ENCODE results near the gene DDAH1. TPM values are rescaled to one million over a fixed set of nuclear protein-coding genes. Genes with fewer than 3 reads are reported as not detected.

The DDAH1 gene
- total RNA-seq, 1 donor from 2014 or later, result 0.07 TPM

GRCh38 chr1:85376356-85376755, 88.6 kb downstream of the DDAH1 start:
- TF ChIP-seq CTCF (IDR thresholded peaks at IDR 0.05), result no peak
- Mint-ChIP-seq H3K4me3 (no peak overlapping the region), H3K4me1 (no peaks in the 10 kb centered on the region), H3K27ac (no peak overlapping the region), H3K36me3 (ENCODE audit: low read depth) (peaks cover 4% of the 10 kb centered on the region), H3K9me3 (no peaks in the 10 kb centered on the region), H3K27me3 (no peaks in the 10 kb centered on the region)
- intact Hi-C loops (cut with micrococcal nuclease), result no loop called here
- POLR2A ChIA-PET, result no interaction called here
- no peak for ATAC-seq (ENCODE audit: low read depth)
- CTCF ChIA-PET, result no interaction called here
- DNase-seq, result no peak

DNA sequence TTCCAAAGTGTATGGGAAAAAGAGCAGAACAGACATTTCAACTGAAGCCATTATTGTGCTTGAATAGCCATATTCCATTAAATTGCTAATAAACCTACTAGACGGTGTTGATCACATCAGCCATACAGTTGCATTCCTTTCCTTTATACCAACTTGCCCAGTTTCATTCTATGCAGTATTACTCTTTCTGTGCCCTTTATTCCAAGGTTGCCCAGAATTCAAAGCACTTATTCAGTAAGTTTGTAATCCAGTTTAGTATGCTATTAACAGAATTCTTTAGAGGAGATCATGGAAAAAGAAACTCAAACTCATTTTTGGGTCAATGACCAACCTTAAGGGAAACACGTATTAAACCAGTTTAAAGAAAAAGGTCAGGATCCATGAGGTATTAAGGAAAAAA, 89.5 kb downstream of the DDAH1 start:
- CTCF ChIA-PET, result no interaction called here

GRCh38 chr1:85374160-85374559, 90.8 kb downstream of the DDAH1 start:
- DNase-seq (no peak), ATAC-seq (ENCODE audit: low read depth) (no peak)
- ChIA-PET CTCF (no interaction called here), POLR2A (no interaction called here)
- H3K9me3 Mint-ChIP-seq, result no peaks in the 10 kb centered on the region
- H3K27ac Mint-ChIP-seq, result no peak overlapping the region
- TF ChIP-seq CTCF (IDR thresholded peaks at IDR 0.05), result no peak
- H3K4me3 Mint-ChIP-seq, result no peak overlapping the region
- no peaks in the 10 kb centered on the region for H3K4me1 Mint-ChIP-seq
- intact Hi-C loops (cut with micrococcal nuclease), result no loop called here
- H3K27me3 Mint-ChIP-seq, result no peaks in the 10 kb centered on the region
- H3K36me3 Mint-ChIP-seq (ENCODE audit: low read depth), result no peaks in the 10 kb centered on the region

More for the DNA sequence above, 89.5 kb downstream of the DDAH1 start:
- intact Hi-C loops (cut with micrococcal nuclease), result no loop called here
- H3K36me3 Mint-ChIP-seq (ENCODE audit: low read depth), result peaks cover 2% of the 10 kb centered on the region
- H3K27me3 Mint-ChIP-seq, result no peaks in the 10 kb centered on the region
- no peak for DNase-seq
- TF ChIP-seq CTCF (IDR thresholded peaks at IDR 0.05), result no peak
- POLR2A ChIA-PET, result no interaction called here
- no peak overlapping the region for H3K27ac Mint-ChIP-seq
- no peaks in the 10 kb centered on the region for H3K9me3 Mint-ChIP-seq
- no peak for ATAC-seq (ENCODE audit: low read depth)
- no peaks in the 10 kb centered on the region for H3K4me1 Mint-ChIP-seq
- H3K4me3 Mint-ChIP-seq, result no peak overlapping the region

DNA sequence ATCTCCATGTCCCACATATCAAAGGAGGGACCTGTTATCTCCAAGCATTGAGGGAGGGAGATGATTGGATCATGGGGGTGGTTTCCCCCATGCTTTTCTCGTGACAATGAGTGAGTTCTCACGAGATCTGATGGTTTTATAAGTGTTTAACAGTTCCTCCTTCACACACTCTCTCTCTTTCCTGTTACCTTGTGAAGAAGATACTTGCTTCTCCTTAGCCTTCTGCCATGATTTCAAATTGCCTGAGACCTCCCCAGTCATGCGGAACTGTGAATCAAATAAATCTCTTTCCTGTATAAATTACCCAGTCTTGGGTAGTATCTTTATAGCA, 91.6 kb downstream of the DDAH1 start:
- POLR2A ChIA-PET, result no interaction called here
- intact Hi-C loops (cut with micrococcal nuclease), result no loop called here
- TF ChIP-seq CTCF (IDR thresholded peaks at IDR 0.05), result no peak
- CTCF ChIA-PET, result no interaction called here
- ATAC-seq (ENCODE audit: low read depth), result no peak
- Mint-ChIP-seq H3K27ac (no peak overlapping the region), H3K27me3 (no peaks in the 10 kb centered on the region), H3K4me3 (no peak overlapping the region), H3K9me3 (no peaks in the 10 kb centered on the region), H3K36me3 (ENCODE audit: low read depth) (no peaks in the 10 kb centered on the region), H3K4me1 (no peaks in the 10 kb centered on the region)
- no peak for DNase-seq

GRCh38 chr1:85372683-85373377, 92.1 kb downstream of the DDAH1 start:
- POLR2A ChIA-PET, result no interaction called here
- intact Hi-C loops (cut with micrococcal nuclease), result no loop called here
- no peaks in the 10 kb centered on the region for H3K27me3 Mint-ChIP-seq
- TF ChIP-seq CTCF (IDR thresholded peaks at IDR 0.05), result no peak
- CTCF ChIA-PET, result no interaction called here
- H3K9me3 Mint-ChIP-seq, result no peaks in the 10 kb centered on the region
- no peak for DNase-seq
- no peaks in the 10 kb centered on the region for H3K4me1 Mint-ChIP-seq
- no peak overlapping the region for H3K4me3 Mint-ChIP-seq
- no peaks in the 10 kb centered on the region for H3K36me3 Mint-ChIP-seq (ENCODE audit: low read depth)
- H3K27ac Mint-ChIP-seq, result no peak overlapping the region
- ATAC-seq (ENCODE audit: low read depth), result no peak

Data from activated B cell treated with CpG ODN at 0.5 μM for 24 hours (primary cell).